HG03103 (cell line): ENCODE measurements around the gene CYP27B1.
"Not testable (repeated sequence)": the region's sequence is repeated elsewhere in the genome, so short reads cannot be mapped to it uniquely, and the experiment has no call there.

ENCODE experiments used
- ATAC-seq: cut with Tn5 transposase; IDR thresholded peaks from one replicate; pipeline ENCODE4 v1.9.1; 2021; ENCODE audit warnings: low read depth; ENCODE audit not compliant: unreplicated experiment

Gene CYP27B1

DNA sequence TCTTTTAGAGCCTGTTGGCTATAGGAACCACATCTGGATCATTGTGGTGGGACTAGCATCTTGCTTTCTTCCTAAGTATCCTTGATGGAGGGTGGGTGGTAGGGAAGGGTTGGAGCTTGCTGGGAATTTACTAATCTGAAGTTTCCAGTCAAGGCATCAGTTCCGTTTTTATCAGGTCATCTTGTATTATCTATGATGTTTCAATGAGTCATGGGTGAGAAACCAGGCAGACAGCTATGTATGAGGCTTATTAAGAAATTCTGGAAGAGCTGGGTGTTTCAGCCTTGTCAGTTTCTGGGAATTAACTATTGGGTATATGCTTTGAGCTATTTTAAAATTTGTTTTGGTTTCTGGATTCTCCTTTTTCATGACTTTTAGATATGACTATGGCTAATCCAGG is 27.0 kb upstream of the CYP27B1 start:
- ATAC-seq = no peak

GRCh38 chr12:57783861-57784260 is 17.0 kb upstream of the CYP27B1 start:
- ATAC-seq = no peak

DNA sequence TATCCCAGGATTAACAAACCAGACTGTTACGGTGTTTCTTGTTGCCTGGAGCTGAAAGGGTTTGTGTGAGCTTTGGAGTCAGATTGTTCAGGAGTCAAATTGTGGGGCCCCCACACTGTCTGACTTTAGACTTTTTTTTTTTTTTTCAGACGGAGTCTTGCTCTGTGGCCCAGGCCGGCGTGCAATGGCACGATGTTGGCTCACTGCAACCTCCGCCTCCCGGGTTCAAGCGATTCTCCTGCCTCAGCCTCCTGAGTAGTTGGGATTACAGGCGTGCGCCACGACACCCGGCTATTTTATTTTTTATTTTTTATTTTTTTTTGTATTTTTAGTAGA is 16.6 kb upstream of the CYP27B1 start:
- no peak for ATAC-seq

GRCh38 chr12:57782608-57783465 is 16.0 kb upstream of the CYP27B1 start, which contains the start of gene TSFM:
TSS of gene TSFM (plus strand) at chr12:57782787. CDS start at chr12:57782802, 15 bp downstream.
- peak; percentile 86 for ATAC-seq

- ATAC-seq = peak; percentile 7
These were observed 15.3 kb upstream of the CYP27B1 start for GRCh38 chr12:57782243-57782607.

- ATAC-seq = no peak
These were observed 14.9 kb upstream of the CYP27B1 start for GRCh38 chr12:57781801-57782200.

DNA sequence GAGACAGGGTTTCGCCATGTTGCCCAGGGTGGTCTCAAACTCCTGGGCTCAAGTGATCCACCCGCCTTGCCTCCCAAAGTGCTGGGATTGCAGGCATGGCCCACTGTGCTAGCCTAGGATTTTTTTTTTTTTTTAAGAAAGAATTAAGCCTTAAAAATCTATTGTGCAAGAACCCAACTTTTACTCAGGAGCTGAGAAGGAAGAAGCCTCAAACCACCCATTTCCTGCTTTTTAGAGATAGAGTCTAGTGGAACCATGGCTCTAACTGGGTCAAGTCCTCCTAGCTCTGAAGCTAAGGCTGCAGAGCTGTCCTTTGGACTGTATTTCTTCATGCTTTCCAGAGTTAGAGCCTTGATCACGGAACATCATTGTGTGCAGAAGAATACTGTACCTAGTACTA is 14.4 kb upstream of the CYP27B1 start:
- no peak for ATAC-seq

DNA sequence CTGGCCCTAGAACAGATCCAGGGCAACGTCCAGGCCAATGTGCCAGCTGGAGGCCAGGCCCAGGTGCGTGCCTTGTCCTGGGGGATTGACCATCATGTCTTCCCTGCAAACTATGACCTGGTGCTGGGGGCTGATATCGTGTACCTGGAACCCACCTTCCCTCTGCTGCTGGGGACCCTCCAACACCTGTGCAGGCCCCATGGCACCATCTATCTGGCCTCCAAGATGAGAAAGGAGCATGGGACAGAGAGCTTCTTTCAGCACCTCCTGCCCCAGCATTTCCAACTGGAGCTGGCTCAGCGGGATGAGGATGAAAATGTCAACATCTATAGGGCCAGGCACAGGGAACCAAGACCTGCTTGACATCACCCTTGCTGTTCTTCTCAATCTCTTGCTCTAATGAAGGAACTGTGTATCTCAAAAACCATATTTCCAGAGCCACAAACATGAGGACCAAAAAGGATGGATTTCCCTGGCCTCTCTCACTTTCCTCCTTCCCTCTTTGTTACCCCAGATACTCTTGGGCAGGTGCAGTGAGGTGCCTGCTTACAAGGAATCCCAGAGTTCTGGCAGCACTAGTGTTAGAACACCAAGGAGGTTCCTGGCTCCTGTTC is 13.5 kb upstream of the CYP27B1 start:
- no peak for ATAC-seq

- ATAC-seq = no peak
These were observed 12.9 kb upstream of the CYP27B1 start for GRCh38 chr12:57779736-57780135.

DNA sequence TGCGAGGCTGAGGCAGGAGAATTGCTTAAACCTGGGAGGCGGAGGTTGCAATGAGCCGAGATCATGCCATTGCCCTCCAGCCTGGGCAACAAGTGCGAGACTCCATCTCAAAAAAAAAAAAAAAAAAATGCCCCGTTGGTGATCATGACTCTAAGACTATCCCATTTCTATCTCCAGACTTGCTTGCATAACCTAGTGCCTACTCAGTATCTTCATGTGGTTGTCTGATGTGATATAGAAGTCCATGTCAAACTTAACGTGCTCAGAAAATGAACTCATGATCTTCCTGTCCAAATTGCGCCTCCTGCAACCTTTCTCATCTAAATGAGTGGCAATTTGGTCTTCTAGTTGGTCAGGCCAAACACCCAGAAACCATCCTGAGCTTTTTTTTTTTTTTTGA is 11.0 kb upstream of the CYP27B1 start:
- no peak for ATAC-seq

DNA sequence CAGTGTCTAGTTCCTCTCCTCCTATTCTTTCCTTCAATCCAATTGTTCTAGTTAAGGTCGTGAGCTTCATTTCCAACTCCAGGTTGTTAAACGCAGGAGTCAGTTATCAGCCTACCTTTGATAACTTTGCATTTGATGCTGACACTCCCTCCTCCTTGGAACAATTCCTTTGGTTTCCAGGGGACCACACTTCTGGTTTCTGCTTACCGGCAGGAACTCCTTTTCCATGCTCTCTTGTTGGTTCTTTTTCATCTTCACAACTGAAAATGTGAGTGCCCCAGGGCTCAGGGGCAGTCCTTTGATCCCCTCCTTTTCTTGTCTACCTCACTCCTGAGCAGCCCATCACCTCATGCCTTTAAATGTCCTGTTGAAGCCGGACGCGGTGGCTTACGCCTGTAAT is 10.5 kb upstream of the CYP27B1 start:
- ATAC-seq = no peak

- no peak for ATAC-seq
These were observed 9.3 kb upstream of the CYP27B1 start for GRCh38 chr12:57776247-57776587.

- no peak for ATAC-seq
These were observed 8.8 kb upstream of the CYP27B1 start for GRCh38 chr12:57775563-57776246.

- no peak for ATAC-seq
These were observed 8.2 kb upstream of the CYP27B1 start for GRCh38 chr12:57775044-57775443.

DNA sequence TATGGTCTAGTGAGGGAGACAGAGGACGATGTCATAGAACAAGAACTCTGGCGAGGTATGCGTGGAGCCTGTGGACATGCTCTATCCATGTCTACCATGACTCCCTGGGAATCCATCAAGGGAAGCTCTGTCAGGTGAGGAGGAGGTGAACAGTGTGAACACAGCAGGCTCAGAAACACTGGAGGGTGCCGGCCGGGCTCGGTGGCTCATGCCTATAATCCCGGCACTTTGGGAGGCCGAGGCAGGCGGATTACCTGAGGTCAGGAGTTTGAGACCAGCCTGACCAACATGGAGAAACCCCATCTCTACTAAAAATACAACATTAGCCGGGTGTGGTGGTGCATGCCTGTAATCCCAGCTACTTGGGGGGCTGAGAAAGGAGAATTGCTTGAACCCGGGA is 7.8 kb upstream of the CYP27B1 start:
- ATAC-seq = not testable (repeated sequence)

- no peak for ATAC-seq
These were observed 5.8 kb upstream of the CYP27B1 start, which contains the start of gene EEF1AKMT3 for GRCh38 chr12:57772429-57773322. TSS of gene EEF1AKMT3 (plus strand) at chr12:57772614. CDS start at chr12:57772725, 111 bp downstream.

GRCh38 chr12:57771873-57772428 is 5.1 kb upstream of the CYP27B1 start, which contains the start of gene METTL1:
TSS of gene METTL1 (minus strand) at chr12:57772105. CDS start at chr12:57772083, 22 bp downstream.
- peak; percentile 75 for ATAC-seq

DNA sequence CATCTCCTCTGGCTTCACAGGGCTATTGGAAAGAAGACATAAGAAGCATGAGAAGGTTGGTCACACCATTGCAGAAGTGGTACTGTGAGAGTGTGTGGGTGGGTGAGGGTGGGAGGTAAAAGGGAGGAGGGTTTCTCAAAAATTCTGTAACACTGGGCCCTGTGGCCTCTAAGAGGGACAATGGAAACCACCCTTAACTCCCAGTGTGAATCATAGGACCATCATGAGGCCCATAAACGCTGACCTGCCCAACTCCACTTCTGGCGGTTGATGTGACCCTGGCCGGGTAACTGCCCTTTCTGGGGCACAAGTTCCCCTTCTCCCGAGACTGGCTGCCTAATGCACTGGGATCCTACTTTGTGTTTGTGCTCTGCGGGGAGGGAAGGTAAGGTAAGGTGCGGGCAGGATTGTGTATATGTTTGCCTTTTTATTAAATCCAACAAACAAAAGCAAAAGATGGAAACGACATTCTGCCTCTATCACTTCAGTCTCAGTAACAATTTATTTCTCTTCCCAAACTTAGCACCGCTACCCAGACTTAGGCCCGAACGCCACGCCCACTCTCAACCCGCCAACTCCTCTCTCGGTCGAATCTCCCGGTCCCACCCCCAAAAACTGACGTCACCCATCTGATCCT is 4.5 kb upstream of the CYP27B1 start:
- ATAC-seq = peak; percentile 60

GRCh38 chr12:57770734-57771133 is 3.9 kb upstream of the CYP27B1 start:
- ATAC-seq = no peak

DNA sequence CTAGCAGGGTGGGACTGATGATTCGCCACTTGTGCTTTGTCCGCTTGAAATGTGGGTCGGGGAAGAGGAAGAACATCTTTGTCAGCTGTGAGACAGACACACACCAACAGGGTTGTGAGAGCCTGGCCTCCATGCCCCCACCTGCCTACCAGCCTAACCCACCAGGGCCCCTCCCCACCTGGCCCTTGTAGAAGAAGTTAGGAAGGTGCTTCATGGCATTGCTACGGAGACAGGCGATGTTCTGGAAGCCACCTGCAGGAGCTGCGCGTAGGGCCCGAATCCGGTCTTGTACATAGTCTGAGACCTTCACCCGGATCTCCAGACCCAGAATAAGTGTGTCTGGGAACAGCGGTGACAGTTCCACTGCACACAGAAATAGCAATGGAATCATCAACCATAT is 2.7 kb upstream of the CYP27B1 start:
- ATAC-seq = no peak
